C4-2B (cell line): ENCODE data around the gene SEMA6A.

Experiments used
- CTCF ChIP-seq: fragments of 450-650 bp; conservative IDR thresholded peaks from 2 replicates; pipeline ENCODE4 v1.5.1; 2017; ENCODE audit warnings: mild to moderate bottlenecking
- ZFX ChIP-seq: fragments of 450-650 bp; IDR thresholded peaks from 2 replicates; pipeline ENCODE4 v1.6.1; 2017

DNA sequence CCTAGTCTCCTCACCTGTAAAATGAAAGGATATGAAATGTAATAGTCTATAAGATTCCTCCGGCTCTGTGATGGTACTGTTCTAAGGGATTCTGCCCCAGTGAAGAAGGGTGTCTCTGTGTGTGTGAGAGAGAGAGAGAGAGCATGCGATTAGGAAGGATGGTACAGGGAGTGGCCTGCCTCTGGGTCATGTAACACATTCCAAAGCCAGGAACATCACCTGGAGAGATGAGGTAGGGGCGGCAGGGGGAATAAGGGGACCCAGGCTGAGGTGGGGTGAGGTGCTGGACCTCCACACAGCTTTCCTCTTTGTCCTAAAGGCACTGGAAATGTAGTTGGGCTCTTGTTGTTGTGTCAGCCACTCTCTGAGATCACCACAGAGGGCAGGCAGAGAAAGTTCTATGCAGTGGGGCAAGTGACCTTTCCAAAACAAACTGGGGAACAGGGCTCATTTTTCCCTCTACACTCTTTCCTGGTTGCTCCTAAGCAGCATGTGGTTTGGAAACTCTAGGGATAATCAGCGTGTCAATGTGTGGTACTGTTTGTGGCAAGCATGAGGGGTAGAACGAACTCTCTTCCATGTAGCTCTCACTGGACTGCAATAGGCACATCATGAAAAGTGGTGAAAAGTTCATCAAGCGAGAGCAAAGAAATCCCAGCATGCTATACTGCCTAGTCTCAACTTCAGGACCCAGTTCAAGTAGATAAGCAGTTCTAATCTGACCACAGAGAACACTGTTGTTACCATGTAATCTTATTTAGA lies 65.0 kb downstream of the SEMA6A start:
- TF ChIP-seq CTCF: no peak
- no peak for TF ChIP-seq ZFX
